ENCODE data around the gene CHAT.

CHAT gene

GRCh38 chr10:49649936-49650723 is 36.3 kb downstream of the CHAT start:
- no peak for DNase-seq (ENCODE audit: extremely low spot score, insufficient read length, low read depth)

GRCh38 chr10:49650724-49651034 is 36.8 kb downstream of the CHAT start:
- no peak for FAIRE-seq
- DNase-seq (ENCODE audit: extremely low spot score, insufficient read length, low read depth): no peak

More at GRCh38 chr10:49649936-49650723, 36.3 kb downstream of the CHAT start:
- FAIRE-seq: no peak

- DNase-seq (ENCODE audit: extremely low spot score, insufficient read length, low read depth) (no peak), FAIRE-seq (no peak)
Observed at GRCh38 chr10:49651039-49651835, 37.4 kb downstream of the CHAT start.

GRCh38 chr10:49651917-49652316 is 38.1 kb downstream of the CHAT start:
- FAIRE-seq (no peak), DNase-seq (ENCODE audit: extremely low spot score, insufficient read length, low read depth) (no peak)

- FAIRE-seq: no peak
Observed at GRCh38 chr10:49652421-49653272, 38.8 kb downstream of the CHAT start.

GRCh38 chr10:49653273-49653929 is 39.6 kb downstream of the CHAT start:
- FAIRE-seq (no peak), DNase-seq (ENCODE audit: extremely low spot score, insufficient read length, low read depth) (no peak)

More at GRCh38 chr10:49652421-49653272, 38.8 kb downstream of the CHAT start:
- no peak for DNase-seq (ENCODE audit: extremely low spot score, insufficient read length, low read depth)

- FAIRE-seq: no peak
- no peak for DNase-seq (ENCODE audit: extremely low spot score, insufficient read length, low read depth)
Observed at GRCh38 chr10:49654036-49654693, 40.3 kb downstream of the CHAT start.

- no peak for FAIRE-seq
- DNase-seq (ENCODE audit: extremely low spot score, insufficient read length, low read depth): no peak
Observed at GRCh38 chr10:49655099-49655498, 41.3 kb downstream of the CHAT start.

GRCh38 chr10:49656845-49657493 is 43.1 kb downstream of the CHAT start:
- DNase-seq (ENCODE audit: extremely low spot score, insufficient read length, low read depth) (no peak), FAIRE-seq (no peak)

- FAIRE-seq: no peak
- DNase-seq (ENCODE audit: extremely low spot score, insufficient read length, low read depth): no peak
Observed at GRCh38 chr10:49657606-49658005, 43.8 kb downstream of the CHAT start.

- DNase-seq (ENCODE audit: extremely low spot score, insufficient read length, low read depth) (no peak), FAIRE-seq (no peak)
Observed at GRCh38 chr10:49661140-49661856, 47.5 kb downstream of the CHAT start.

- no peak for DNase-seq (ENCODE audit: extremely low spot score, insufficient read length, low read depth)
- no peak for FAIRE-seq
Observed at GRCh38 chr10:49662169-49662830, 48.5 kb downstream of the CHAT start.

GRCh38 chr10:49663596-49663995 is 49.8 kb downstream of the CHAT start:
- FAIRE-seq: no peak
- no peak for DNase-seq (ENCODE audit: extremely low spot score, insufficient read length, low read depth)

GRCh38 chr10:49664006-49664841 is 50.4 kb downstream of the CHAT start:
- DNase-seq (ENCODE audit: extremely low spot score, insufficient read length, low read depth) (no peak), FAIRE-seq (no peak)

- no peak for DNase-seq (ENCODE audit: extremely low spot score, insufficient read length, low read depth)
- FAIRE-seq: no peak
Observed at GRCh38 chr10:49664842-49665355, 51.1 kb downstream of the CHAT start.

- DNase-seq (ENCODE audit: extremely low spot score, insufficient read length, low read depth) (no peak), FAIRE-seq (no peak)
Observed at GRCh38 chr10:49666054-49666615, 52.3 kb downstream of the CHAT start.

Measured in GM18507 (cell line).